ENCODE results near the gene UNC93B1.

The UNC93B1 gene

DNA sequence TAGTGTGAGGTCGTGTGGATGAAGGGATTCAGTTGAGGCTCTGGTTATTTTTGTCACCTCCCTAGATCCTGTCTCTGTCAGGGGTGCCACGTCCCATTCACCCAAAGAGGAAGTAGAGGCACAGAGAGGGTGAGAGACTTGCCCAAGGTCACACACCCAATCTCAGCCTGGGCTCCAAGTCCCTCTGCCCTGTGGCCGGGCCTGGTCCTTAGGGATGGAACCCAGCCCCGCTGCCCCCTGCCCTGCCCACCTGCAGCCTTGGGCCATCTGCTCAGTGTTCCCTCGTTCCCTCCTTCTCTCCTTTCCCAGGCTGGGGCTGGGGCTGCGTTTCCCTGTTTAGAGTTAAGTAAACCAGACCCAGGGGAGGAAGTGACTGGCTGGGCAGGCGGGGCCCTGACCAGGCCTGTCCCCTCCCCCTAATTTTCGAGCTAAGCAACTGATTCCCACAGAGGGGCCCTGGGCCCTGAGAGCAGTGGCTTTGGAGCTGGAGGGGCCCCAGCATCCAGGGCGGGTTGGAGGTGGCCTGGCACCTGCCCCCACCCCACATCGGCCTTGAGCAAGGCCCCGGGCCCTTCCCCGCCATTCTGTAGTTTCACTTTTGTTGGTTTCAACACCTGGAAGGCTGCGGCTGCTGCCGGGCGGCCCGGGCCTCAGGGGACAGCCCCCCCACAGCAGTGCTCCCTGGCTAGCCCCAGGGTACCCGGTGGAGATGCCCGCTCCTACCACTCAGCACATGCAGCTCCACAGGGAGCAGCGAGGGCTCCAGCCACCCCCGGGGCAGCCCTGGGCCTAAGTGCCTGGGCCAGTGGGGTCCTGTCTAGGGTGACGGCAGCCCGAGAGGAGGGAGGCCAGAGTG is 36.4 kb upstream of the UNC93B1 start:
- DNase-seq = peak; percentile 54

DNA sequence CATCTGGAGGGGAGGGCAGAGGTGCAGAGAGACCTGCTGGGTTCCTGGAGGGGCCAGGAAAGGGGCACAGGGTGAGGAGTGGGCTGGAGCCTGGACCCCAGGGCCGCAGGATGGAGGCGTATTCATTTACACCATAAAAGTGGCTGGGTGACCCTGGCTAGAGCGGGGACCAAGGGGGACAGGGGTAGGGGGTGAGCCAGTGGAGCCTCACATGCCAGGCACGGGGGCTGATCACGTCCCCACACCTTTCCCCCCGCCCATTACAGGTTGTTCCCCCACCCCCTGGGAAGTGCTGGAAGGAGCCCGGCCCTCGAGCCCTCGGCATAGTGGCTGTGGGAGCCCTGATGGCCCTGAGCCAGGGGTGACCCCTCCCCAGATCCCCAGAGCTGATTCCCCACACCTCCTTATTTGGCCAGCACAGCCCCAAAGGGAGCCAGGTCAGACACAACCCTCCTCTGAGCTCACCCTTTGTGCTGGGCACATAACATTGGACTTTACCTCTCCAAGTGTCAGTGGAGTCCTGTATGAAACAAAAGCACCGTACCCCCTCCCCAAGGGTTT is 35.7 kb upstream of the UNC93B1 start:
- no peak for DNase-seq

DNA sequence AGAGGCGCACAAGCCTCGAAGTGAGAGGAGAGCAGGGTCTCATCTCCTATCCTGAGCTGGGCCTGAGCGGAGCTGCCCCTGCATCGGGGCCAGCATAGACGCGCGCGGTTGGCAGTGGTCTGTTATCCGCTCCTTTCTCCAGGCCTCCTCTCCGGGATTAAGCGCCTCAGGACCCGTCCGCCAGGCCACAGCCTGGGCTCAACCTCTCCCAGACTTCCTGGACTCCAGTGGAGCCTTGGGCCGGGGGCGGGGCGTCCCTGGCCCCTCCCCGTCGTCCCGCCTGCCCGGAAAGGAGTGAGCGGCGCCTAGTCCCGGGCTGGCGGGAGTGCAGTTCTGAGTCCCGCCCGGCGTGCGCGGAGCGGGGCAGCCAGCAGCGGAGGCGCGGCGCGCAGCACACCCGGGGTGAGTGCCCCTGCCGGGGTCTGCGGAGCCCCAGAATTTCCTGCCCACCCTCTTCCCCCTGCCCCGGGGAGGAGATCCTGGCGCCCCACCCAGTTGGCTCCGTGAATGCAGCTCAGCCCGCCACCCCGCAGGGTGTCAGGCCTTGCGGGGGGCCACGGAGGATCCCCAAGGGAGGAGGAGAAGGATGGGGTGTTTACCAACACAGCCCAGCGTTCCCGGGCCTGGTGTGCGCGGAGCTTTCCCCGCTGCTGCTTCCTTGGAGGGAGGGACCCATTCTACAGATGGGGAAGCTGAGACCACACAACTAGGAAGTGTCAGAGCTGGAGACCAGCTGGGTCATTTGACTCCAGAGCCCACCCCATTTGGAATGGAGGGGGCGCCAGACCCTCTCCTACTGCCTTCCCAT is 35.0 kb upstream of the UNC93B1 start, which contains the start of gene TCIRG1:
TSS of gene TCIRG1 (plus strand) at position 308 of the 808 bp plus-strand sequence. CDS start 2,247 bp downstream, outside the sequence.
- peak; percentile 63 for DNase-seq

DNA sequence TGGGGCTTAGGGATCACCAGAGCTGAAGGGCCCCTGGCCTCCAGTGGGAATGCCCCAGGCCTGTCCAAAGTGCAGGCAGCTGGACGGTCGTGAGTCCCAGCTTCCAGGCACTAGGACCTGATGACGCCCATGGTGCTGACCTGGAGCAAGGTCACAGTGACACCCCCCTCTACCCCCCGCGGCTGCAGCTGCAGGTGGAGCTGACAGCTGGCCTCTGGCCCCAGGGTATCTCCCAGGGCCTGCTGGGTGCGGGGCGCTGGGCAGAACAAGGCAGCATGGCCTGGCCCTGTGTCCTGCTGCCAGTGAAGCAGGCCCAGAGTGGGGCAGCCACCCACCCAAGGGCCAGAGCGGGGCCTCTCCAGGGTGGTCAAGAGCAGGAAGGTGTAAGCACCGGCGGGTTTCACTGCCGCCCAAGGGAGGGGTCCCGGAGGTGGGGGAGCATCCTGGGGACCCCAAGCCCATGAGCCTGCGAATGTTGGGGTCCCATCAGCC is 34.4 kb upstream of the UNC93B1 start:
- DNase-seq = no peak

DNA sequence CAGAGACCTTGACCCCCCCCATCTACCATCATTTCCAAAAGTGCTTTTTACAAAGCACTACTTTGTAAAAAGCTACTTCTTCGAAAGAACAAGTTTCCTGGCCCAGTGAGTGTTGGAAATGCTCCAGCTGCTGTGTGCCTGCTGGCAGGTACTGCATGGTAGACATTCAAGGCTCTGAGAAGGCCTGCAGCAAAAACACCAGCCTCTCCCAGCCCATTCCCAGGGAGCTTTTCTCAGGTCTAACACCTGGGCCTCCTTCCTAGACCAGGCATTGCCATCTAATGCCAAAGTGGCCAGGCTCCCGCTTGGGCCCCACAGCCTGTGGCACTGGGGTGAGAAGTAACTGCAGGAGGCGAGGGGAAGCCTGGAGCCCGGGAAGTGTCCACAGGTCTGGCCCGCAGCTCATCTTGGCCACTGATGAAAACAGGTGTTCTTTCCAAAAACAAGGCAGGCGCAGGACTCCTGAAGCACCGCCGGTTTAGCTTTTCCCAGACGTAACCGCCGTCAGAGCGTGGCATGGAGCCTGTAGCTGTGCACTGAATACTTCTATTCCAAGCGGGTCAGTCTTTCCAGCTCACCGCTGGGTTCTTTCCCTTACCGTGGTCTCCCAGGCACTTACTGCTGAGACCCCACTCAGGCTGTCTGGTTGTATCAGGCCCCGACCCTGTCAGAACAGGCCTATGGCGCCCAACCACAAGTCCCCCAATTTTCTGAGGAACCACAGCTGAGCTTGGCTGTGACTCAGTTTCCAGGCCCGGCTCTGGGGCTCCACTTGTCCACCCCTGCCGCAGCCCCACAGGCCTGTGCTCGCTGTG is 33.7 kb upstream of the UNC93B1 start:
- DNase-seq = no peak

DNA sequence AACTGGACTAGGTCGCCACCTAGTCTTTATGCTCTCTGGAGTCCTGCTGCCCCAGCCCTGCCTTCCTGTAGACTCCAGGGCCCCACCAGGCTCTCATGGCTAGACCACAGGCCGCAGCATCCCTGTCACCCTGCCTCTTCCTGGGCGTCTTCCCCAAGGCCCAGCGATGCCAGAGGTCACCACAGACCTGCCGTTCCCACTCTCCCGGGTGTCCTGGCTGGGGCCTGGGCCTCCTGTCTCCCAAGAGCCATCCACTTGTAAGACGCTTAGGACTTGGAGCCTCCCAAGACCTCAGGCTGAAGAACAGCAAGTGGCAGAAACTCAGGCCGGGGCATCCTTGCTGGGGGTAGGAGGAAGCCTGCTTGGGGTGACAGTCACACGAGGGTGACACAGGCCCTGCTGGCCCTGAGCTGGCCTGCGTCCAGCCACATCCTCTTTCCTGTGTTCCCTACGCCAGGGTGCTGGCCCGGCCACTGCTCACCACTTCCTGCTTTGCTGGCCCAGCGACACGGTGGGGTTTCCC is 32.9 kb upstream of the UNC93B1 start:
- DNase-seq = no peak

DNA sequence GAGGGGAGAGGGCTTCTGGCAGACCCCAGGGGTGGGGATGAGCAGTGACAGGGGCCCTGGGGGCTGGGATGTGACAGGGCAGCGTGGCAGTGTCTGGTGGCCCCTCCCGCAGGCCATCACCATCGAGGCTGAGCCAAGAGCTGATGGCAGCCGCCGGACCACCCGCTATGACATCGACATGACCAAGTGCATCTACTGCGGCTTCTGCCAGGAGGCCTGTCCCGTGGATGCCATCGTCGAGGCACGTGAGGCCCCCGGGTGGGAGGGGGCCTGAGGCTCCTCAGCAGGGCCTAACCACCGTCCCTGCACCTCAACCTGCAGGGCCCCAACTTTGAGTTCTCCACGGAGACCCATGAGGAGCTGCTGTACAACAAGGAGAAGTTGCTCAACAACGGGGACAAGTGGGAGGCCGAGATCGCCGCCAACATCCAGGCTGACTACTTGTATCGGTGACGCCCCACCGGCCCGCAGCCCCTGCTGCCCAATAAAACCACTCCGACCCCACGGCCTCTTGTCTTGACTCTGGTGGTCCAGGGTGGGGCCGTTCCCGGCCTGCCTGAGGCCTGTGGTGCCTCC is 32.3 kb upstream of the UNC93B1 start:
- DNase-seq = no peak

DNA sequence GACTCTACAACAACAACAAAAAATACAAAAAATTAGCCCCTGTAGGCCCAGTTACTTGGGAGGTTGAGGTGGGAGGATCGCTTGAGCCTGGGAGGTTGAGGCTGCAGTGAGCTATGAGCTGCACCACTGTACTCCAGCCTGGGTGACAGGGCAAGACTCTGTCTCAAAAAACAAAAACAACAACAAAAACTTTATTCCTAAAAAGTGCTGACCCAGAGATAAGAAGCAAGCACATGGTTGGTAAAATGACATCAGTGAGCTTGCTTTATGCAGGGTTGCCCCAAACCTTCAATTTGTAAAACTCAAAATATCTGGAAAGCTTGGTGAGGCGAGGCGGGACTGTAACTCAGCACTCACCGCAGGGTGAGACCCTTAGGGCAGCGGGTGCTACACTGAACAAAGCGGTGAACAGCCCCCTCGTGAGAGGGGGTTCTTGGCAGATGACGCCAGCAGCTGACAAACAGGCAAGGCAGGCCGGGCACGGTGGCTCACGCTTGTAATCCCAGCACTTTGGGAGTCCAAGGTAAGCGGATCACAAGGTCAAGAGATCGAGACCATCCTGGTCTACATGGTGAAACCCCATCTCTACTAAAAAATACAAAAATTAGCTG is 31.5 kb upstream of the UNC93B1 start:
- no peak for DNase-seq

DNA sequence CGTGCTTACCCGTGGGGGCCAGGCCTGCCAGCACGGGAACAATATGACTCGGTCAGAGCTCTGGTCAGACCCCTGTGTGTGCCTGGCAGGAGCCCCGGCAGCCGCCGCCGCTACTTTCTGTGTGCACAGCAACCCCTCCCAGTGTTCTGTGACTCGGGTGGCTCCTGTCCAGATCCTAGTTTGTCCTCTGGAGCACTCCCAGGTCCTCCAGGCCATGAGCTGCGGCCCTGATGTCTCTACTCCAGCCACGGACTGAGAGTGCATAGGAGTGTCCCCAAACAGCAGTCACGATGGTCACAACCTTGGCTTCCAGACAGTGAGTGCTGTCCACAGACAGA is 29.8 kb upstream of the UNC93B1 start:
- DNase-seq = no peak

DNA sequence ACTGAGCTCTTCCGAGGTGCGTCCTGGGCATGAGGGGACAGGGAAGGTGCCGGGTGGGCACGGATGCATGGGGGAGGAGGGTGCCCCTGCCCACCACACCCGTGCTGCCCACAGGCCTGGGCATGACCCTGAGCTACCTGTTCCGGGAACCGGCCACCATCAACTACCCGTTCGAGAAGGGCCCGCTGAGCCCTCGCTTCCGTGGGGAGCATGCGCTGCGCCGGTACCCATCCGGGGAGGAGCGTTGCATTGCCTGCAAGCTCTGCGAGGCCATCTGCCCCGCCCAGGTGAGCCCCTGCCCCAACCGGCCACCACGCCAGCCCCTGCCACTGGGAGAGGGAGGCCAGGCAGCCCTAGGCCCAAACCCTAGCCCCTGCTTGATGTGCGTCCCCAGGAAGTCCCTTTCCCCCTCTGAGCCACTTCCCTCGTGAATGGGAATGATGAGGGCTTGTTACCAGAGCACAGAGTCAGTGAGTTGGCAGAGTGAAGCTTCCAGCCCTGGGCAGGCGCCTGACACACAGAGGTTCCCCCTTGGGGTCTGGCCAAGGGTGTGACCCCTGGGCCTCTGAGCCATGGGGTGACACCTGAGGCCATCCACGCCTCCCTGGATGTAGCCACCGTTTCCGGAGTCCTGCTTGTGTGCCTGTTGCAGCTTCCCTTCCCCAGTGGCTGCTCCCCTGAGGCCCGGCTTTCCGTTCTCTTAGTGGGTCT is 29.3 kb upstream of the UNC93B1 start:
- no peak for DNase-seq

DNA sequence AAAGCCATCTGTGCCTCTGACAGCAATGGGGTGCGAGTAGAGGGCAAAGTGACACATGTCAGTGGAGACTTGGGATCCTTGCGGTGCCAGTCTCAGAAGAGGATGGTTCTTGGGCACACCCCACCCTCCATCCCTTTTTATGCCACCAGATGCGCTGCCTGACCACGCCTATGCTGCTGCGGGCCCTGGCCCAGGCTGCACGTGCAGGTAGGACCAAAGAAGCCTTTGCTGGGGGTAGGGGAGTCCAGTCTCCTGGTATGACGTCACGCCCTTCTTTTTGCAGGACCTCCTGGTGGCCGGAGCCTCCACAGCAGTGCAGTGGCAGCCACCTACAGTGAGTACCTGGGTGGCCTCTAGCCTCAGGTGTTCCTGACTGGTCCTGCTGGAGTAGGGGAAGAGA is 28.1 kb upstream of the UNC93B1 start:
- no peak for DNase-seq

DNA sequence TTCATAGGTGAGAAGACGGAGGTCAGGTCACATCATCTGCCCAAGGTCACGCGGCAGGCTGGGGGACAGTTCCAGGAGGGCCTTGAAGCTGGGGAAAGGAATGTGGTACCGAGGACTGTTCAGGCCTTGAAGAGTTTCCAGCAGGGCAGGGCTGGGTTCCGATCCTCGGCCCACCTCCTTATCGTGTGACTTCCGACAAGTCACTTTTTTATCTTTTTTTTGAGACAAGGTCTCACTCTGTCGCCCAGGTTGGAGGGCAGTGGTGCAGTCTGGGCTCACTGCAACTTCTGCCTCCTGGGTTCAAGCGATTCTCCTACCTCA is 27.2 kb upstream of the UNC93B1 start:
- DNase-seq = no peak

DNA sequence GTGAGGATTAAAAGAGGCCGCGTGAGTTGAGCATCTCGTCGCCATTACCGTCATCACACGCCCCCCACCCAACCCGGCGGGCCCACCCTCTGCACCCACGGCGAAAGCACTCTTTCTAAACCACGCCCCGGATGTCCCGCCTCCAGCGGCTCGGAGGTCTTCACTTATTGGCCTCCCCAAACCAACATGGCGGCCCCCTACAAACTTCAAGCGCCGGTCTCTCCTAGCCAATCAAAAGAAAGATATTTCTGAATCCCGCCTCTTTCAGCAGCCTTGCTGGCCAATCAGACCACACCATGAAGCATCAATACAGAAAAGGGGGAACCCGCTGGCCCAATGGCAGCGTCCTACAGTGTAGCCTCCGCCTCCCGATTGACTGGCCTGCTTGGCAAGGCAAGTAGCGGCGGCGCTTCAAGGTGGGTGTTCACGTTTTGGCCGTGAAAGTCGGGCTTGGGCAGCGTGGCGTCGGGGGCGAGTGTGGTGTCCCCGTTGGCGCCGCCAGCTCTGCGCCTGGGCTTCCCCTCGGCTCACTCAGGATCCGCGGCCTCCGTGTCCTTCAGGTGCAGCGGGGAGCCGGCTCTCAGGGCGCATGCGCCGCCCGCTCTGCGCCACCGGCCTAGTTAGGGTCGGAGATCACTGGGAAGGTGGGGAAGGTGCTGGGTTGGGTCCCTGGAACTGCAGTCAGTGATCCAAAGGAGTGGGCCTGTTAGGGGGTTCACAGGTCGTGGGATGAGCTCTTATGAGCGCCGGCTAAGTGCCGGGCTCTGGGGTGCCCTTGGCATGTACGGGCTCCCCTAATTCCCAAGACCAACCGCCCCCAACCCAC is 26.6 kb upstream of the UNC93B1 start, which contains the start of gene NDUFS8:
TSS of gene NDUFS8 (plus strand) at position 364 of the 826 bp plus-strand sequence. CDS start 1,471 bp downstream, outside the sequence.
- DNase-seq = peak; percentile 98

DNA sequence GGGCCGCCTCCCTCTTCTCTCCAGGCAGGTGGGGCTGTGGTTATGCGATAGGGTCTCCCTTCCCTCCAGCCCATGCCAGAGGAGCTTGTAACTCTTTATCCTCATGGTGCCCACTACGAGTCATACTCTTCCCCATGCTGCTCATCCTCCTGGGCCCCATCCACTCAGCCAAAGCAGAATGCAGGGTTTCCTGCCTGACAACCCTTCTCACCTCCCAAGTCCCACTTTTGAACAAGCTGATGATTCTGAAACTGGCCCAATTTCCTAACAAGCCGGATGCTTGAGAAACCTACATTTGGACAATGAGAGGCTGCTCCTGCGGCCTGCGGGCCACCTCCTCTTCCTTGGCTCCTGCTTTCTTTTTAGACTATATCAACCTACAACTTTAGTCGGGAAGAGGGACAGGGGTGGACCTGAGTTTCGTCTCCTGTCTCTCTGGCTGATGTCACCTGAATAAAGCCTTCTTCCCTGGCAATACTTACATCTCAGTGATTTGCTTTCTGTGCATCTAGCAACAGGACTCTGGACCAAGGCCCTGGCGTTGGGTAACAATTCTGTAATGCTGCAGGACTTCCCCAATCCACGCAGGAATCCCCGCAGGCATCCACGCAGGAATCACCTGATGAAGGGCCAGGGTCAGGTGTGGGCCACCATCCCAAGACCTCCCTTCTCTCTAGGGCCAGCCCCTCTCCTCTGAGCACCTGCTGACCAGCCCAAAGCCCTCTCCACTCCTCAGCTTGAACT is 25.1 kb upstream of the UNC93B1 start:
- no peak for DNase-seq

DNA sequence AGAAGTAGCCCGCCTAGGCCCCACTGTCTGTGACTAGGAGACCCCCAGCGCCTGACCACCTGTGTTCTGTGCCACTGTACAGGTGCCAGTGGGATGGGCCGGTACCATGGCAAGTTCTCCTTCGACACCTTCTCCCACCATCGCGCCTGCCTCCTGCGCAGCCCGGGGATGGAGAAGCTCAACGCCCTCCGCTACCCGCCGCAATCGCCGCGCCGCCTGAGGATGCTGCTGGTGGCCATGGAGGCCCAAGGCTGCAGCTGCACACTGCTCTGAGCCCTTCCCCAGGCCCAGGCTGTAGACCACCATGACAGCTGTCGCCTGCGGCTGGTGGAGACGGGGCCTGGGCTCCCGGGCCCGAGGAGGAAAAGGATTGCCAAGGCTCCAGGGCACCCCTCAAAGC is 23.8 kb upstream of the UNC93B1 start:
- no peak for DNase-seq

DNA sequence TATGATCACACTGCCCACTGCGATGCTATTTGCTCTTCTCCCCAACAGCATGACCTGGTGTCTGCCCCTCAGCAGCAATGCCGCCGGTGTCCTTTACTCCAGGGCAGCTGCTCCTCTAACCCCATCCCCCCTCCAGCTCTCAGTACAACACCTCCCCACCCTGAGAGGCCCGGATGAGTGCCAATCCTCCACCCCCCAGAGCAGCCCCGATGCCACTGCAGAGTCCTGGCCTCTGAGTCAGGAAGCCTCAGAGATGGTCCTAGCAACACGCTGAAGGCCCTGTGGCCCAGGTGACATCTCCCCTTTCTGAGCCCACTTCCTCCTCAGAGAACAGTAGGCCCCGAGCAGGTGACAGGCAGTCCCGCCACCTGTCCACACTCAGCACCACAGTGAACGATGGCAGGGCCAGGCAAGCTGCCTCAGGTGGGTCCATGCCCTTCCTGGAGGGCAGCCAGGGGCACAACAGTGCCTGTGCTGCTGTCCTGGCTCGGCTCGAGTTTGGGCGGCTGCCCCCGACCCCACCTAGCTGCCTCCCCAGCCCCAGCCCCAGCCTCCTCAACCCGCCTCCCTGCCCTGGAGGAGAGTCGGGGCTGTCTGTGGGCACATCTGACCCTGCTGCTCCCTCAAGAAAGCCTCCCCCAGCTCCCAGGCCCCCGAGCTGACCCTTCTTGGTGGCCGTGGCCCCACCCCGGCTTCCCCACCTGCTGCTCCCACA is 22.7 kb upstream of the UNC93B1 start:
- DNase-seq = no peak

DNA sequence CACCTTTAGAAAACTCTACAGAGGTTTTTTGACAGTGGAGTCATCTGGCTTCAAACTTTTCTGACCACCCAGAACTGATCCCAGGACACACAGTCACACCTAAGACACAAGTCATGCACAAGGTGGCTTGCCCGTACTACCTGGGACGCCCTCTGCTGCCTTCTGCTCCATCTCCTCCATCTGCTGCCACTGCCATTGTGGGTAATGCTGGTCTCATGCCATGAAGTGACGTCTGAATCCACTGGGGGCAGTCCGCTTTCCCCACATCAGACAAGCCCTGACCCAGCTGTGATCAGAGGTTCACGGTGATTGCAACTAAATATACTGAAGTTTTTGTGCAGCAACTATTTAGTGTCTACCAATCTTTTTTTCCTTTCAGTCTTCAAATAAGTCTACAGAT is 21.1 kb upstream of the UNC93B1 start:
- DNase-seq = no peak

DNA sequence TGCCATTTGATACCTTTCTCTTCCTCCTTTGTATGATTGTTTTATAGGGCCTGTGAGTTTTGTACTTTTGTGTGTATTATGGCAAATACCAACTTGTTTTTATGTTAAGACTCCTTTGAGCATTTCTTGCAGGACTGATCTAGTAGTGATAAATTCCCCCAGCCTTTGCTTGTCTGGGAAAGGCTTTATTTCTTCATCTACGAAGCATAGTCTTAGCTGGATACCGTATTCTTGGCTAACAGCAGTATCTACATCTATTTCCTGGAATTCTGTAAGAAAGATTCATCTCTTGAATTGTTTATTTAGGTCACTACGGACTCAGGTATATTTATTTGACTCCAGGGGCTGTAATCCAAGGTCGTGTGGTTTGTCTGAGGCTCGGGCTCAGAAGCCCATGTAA is 20.6 kb upstream of the UNC93B1 start:
- DNase-seq = no peak

DNA sequence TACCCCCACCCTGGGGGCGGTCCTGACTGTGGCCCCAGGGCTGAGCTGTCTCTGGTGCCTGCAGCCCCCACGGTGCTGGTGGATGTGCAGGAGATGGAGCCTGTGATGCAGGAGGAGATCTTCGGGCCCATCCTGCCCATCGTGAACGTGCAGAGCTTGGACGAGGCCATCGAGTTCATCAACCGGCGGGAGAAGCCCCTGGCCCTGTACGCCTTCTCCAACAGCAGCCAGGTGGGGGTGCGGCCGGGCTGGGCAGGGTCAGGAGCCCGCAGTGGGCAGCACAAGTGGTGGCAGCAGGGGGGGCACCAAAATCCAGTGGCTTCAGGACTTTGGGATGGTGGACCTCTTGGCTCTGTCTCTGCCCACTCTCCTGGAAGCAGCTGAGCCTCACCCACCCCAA is 18.6 kb upstream of the UNC93B1 start:
- no peak for DNase-seq

Measured in stimulated activated CD4-positive, alpha-beta T cell treated with anti-CD3 and anti-CD28 coated beads, Interleukin-4, amount 100 ng/mL, for 1 hour (primary cell).